ENCODE measurements around the gene WDR82.

The WDR82 gene

DNA sequence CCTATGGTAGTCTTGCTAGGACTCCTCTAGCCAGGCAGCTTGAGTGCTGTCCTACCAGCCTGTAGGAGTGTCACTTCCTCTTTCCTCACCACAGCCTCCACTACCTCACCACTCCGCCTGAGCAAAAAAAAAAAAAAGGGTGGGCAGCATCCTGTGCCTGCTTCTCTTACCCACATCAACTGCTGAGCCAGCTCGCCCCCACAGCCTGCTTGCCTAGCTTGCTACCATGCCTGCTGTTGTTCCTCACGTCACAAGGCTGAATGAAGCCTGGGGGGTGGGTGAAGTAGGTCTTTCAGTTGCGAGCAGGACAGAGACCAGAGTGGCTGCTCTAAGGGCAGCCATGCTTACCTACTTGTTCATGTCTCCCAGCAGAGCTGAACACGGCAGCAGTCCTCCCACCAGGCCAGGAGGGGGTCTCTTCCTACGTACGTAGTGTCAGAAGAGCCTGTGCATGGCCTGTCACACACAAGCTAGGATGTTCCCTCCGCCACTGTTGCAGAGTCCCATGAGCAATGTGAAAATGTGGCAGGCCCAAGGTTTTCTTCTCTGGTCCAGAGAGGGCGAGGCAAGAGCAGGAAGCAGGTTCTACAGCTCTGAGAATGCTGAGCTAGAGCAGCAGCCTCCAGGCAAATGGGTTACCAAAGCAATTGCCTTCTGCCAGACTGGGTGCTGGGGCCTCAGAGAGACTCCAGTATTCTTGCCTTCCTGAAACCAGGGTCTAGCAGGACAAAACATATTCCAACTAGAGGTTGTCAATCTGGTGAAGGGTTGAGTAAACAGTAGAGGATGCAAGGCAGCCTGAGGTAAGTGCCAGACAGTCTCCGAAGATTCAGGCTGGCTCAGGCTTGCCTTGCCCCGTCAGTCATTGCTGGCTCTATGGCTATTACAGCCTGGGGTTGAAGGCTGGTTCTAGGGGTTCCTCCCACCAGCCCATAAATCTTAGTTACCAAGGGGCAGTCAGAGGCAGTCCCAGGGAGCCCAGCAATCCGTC is 24.8 kb downstream of the WDR82 start:
- peak; percentile 90 to 93 for DNase-seq (ENCODE audit: low read depth in 1 of 2, low spot score in 1 of 2)
- Histone ChIP-seq H3K27ac (replicated peaks) (peak overlapping the region; percentile 61), H3K4me3 (replicated peaks; ENCODE audit: insufficient read depth, low read length) (no peak overlapping the region), H3K27me3 (ENCODE audit: insufficient read depth, poor library complexity, severe bottlenecking) (no peaks in the 10 kb centered on the region)
- peak; percentile 99 for TF ChIP-seq SPI1 (IDR thresholded peaks at IDR 0.05; ENCODE audit: borderline replicate concordance, low read depth)
- no peak for TF ChIP-seq REST (IDR thresholded peaks at IDR 0.05; ENCODE audit: insufficient replicate concordance, low read depth)
- TF ChIP-seq, protein P1, sequence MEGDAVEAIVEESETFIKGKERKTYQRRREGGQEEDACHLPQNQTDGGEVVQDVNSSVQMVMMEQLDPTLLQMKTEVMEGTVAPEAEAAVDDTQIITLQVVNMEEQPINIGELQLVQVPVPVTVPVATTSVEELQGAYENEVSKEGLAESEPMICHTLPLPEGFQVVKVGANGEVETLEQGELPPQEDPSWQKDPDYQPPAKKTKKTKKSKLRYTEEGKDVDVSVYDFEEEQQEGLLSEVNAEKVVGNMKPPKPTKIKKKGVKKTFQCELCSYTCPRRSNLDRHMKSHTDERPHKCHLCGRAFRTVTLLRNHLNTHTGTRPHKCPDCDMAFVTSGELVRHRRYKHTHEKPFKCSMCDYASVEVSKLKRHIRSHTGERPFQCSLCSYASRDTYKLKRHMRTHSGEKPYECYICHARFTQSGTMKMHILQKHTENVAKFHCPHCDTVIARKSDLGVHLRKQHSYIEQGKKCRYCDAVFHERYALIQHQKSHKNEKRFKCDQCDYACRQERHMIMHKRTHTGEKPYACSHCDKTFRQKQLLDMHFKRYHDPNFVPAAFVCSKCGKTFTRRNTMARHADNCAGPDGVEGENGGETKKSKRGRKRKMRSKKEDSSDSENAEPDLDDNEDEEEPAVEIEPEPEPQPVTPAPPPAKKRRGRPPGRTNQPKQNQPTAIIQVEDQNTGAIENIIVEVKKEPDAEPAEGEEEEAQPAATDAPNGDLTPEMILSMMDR (IDR thresholded peaks at IDR 0.05; ENCODE audit: insufficient read depth, low read length): no peak
- no peak for TF ChIP-seq GABPA (IDR thresholded peaks at IDR 0.05; ENCODE audit: low read depth)
- TF ChIP-seq POLR2AphosphoS5 (IDR thresholded peaks at IDR 0.05; ENCODE audit: low read depth): peak; percentile 93

DNA sequence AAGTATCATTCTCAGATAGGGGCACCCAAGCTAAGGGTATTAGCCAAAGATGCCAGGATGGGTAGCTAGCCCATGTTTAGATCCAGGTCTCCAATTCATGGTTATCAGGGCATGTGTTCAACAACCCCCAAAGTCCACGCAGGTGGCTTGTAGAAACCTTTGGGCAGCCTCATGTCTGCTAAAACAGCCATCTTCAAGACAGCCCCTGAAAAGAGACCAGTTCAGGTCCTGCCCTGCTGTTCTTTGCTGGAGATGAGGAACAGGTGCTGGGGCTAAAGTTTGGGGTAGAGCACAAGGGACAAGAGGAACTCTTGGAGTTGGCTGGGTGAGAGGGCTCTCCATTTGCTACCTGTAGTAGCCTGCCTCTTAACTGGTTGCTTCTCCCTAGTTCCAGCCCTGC is 28.3 kb downstream of the WDR82 start:
- Histone ChIP-seq H3K4me3 (replicated peaks; ENCODE audit: insufficient read depth, low read length) (no peak overlapping the region), H3K27me3 (ENCODE audit: insufficient read depth, poor library complexity, severe bottlenecking) (no peaks in the 10 kb centered on the region), H3K27ac (replicated peaks) (no peak overlapping the region)
- DNase-seq (ENCODE audit: low read depth in 1 of 2, low spot score in 1 of 2): no peak
- no peak for TF ChIP-seq SPI1 (IDR thresholded peaks at IDR 0.05; ENCODE audit: borderline replicate concordance, low read depth)
- TF ChIP-seq, protein P1 (IDR thresholded peaks at IDR 0.05; ENCODE audit: insufficient read depth, low read length): no peak
- TF ChIP-seq GABPA (IDR thresholded peaks at IDR 0.05; ENCODE audit: low read depth): no peak
- no peak for TF ChIP-seq POLR2AphosphoS5 (IDR thresholded peaks at IDR 0.05; ENCODE audit: low read depth)
- no peak for TF ChIP-seq REST (IDR thresholded peaks at IDR 0.05; ENCODE audit: insufficient replicate concordance, low read depth)

GRCh38 chr3:52249683-52250082 is 28.8 kb downstream of the WDR82 start:
- TF ChIP-seq POLR2AphosphoS5 (IDR thresholded peaks at IDR 0.05; ENCODE audit: low read depth) (no peak), REST (IDR thresholded peaks at IDR 0.05; ENCODE audit: insufficient replicate concordance, low read depth) (no peak), GABPA (IDR thresholded peaks at IDR 0.05; ENCODE audit: low read depth) (no peak), SPI1 (IDR thresholded peaks at IDR 0.05; ENCODE audit: borderline replicate concordance, low read depth) (no peak)
- TF ChIP-seq, protein P1 (IDR thresholded peaks at IDR 0.05; ENCODE audit: insufficient read depth, low read length): no peak
- no peaks in the 10 kb centered on the region for H3K27me3 ChIP-seq (ENCODE audit: insufficient read depth, poor library complexity, severe bottlenecking)
- no peak overlapping the region for H3K4me3 ChIP-seq (replicated peaks; ENCODE audit: insufficient read depth, low read length)
- H3K27ac ChIP-seq (replicated peaks): no peak overlapping the region
- DNase-seq (ENCODE audit: low read depth in 1 of 2, low spot score in 1 of 2): no peak
